ENCODE data around the gene NRP2.

- no peak for TF ChIP-seq POLR2A (IDR thresholded peaks at IDR 0.05; ENCODE audit: low read length)
- no peak for TF ChIP-seq GATA1 (IDR thresholded peaks at IDR 0.05; ENCODE audit: low read depth, low read length)
Observed at GRCh38 chr2:205721057-205721449, 38.8 kb downstream of the NRP2 start.

All from erythroblast (primary cell).